ENCODE results near the gene NCR2. TPM values are rescaled to one million over a fixed set of nuclear protein-coding genes. Genes with fewer than 3 reads are reported as not detected.

Gene NCR2
- total and polyA plus RNA-seq, 2 donors (not counting 1 experiment from before 2014, with no cell fraction given), result not detected

DNA sequence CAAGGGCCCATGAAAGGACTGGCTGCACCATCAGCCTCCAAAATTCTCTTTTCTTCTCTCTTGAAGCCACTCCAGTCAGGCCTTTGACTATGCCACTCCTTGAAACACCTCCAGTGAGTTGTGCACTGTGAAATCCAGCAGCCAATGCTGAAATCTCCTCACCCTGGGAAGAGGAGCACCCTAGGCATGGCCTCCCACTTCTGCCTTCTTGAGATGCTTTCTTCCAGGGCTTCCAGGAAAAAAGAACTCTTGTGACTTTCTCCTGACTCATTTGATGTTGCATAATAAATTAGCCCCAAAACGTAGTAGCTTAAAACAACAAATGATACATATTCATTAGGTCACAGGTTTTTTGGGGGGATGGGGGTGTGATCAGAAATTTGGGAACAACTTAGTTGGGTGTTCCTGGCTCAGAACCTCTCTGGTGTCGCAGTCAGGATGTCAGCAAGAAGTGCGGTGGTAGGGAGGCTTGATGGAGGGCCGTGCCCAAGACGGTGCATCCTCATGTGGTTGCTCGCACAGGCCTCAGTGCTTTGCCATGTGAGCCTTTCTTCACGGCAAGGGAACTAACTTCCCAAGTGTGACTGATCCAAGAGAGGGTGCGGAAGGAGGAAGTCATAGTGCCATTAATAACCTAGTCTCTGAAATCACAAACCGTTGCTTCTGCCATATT is 12.1 kb downstream of the NCR2 start:
- Histone ChIP-seq H2AFZ (ENCODE audit: insufficient read depth, low read depth, low read length, poor library complexity, severe bottlenecking) (no peak overlapping the region), H3K4me3 (ENCODE audit: control extremely low read depth in 1 of 5, extremely low read depth in 1 of 5, insufficient read depth in 1 of 5, low read depth in 2 of 5, low read length in 4 of 5) (no peak overlapping the region), H3K36me3 (replicated peaks in 1 of 2; ENCODE audit: control extremely low read depth in 1 of 2, control insufficient read depth in 1 of 2, extremely low read depth in 1 of 2, insufficient read depth in 2 of 2, low read length in 1 of 2) (no peaks in the 10 kb centered on the region), H3K79me2 (ENCODE audit: control insufficient read depth, insufficient read depth, low read length) (no peaks in the 10 kb centered on the region), H3K27ac (ENCODE audit: low read length in 2 of 2) (no peak overlapping the region), H4K20me1 (ENCODE audit: control insufficient read depth, insufficient read depth, low read length, poor library complexity, severe bottlenecking) (no peaks in the 10 kb centered on the region), H3K9ac (ENCODE audit: low read length) (no peak overlapping the region), H3K4me2 (replicated peaks; ENCODE audit: low read depth, low read length, poor library complexity, severe bottlenecking) (no peak overlapping the region), H3K9me3 (ENCODE audit: control extremely low read depth in 1 of 3, control insufficient read depth in 2 of 3, insufficient read depth in 1 of 3, low read length in 2 of 3) (peaks cover 0 to 7% (median 0%) of the 10 kb centered on the region in 3 donors), H3K4me1 (ENCODE audit: control insufficient read depth in 2 of 2, insufficient read depth in 2 of 2, low read length in 2 of 2) (peaks cover 3 to 4% of the 10 kb centered on the region in 2 donors), H3K27me3 (replicated peaks in 1 of 4; ENCODE audit: control extremely low read depth in 1 of 4, control insufficient read depth in 3 of 4, insufficient read depth in 4 of 4, low read length in 3 of 4) (peaks cover 0 to 13% (median 8%) of the 10 kb centered on the region in 4 experiments)
- Mint-ChIP-seq H3K9me3 (ENCODE audit: insufficient read depth) (no peaks in the 10 kb centered on the region), H3K27ac (no peak overlapping the region), H3K27me3 (peaks cover 42% of the 10 kb centered on the region), H3K4me3 (no peak overlapping the region), H3K4me1 (peaks cover 4% of the 10 kb centered on the region)
- no peak for DNase-seq
- CTCF ChIA-PET, result no interaction called here
- POLR2A ChIA-PET, result no interaction called here
- 93% methylated on average over 7 of the region's 9 CpGs for WGBS (ENCODE audit: insufficient coverage)
- ATAC-seq (ENCODE audit: low read depth), result no peak
- intact Hi-C loops (cut with micrococcal nuclease), result no loop called here
- TF ChIP-seq EZH2 (IDR thresholded peaks at IDR 0.05; ENCODE audit: borderline replicate concordance, insufficient read depth, low read depth, low read length, poor library complexity, severe bottlenecking), result no peak
- TF ChIP-seq, protein P1, sequence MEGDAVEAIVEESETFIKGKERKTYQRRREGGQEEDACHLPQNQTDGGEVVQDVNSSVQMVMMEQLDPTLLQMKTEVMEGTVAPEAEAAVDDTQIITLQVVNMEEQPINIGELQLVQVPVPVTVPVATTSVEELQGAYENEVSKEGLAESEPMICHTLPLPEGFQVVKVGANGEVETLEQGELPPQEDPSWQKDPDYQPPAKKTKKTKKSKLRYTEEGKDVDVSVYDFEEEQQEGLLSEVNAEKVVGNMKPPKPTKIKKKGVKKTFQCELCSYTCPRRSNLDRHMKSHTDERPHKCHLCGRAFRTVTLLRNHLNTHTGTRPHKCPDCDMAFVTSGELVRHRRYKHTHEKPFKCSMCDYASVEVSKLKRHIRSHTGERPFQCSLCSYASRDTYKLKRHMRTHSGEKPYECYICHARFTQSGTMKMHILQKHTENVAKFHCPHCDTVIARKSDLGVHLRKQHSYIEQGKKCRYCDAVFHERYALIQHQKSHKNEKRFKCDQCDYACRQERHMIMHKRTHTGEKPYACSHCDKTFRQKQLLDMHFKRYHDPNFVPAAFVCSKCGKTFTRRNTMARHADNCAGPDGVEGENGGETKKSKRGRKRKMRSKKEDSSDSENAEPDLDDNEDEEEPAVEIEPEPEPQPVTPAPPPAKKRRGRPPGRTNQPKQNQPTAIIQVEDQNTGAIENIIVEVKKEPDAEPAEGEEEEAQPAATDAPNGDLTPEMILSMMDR (IDR thresholded peaks at IDR 0.05), result no peak

DNA sequence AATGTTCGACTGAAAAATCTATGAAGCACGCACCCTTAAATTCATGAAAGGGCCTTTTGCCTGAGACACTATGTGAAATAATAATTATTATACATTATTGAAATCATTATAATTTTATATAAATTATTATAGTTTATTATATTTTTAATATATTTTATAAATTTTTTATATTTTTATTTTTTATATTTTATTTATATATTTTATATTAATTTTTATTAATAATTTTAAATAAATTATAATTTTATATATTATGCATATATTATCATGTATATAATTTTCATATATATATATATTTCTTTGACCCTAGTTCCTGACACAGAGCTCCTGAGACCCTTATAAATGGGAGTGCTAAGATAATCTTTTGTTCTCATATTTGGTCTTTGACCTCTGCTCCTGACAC is 13.5 kb downstream of the NCR2 start:
- ChIA-PET CTCF (interaction anchor here (1.0 kb wide), 1 partner anchor 257 kb away, joined by 3 read pairs; no protein-coding TSS in a partner anchor), POLR2A (no interaction called here)
- intact Hi-C loops (cut with micrococcal nuclease), result no loop called here
- ATAC-seq (ENCODE audit: low read depth) (no peak), DNase-seq (no peak)
- TF ChIP-seq, protein P1 (IDR thresholded peaks at IDR 0.05), result no peak
- TF ChIP-seq EZH2 (IDR thresholded peaks at IDR 0.05; ENCODE audit: borderline replicate concordance, insufficient read depth, low read depth, low read length, poor library complexity, severe bottlenecking), result no peak
- H3K9me3 Mint-ChIP-seq (ENCODE audit: insufficient read depth), result no peaks in the 10 kb centered on the region
- Histone ChIP-seq H3K27me3 (replicated peaks in 1 of 4; ENCODE audit: control extremely low read depth in 1 of 4, control insufficient read depth in 3 of 4, insufficient read depth in 4 of 4, low read length in 3 of 4) (peaks cover 0 to 19% (median 8%) of the 10 kb centered on the region in 4 experiments), H2AFZ (ENCODE audit: insufficient read depth, low read depth, low read length, poor library complexity, severe bottlenecking) (no peak overlapping the region), H3K27ac (ENCODE audit: low read length in 2 of 2) (no peak overlapping the region), H3K4me2 (replicated peaks; ENCODE audit: low read depth, low read length, poor library complexity, severe bottlenecking) (no peak overlapping the region), H4K20me1 (ENCODE audit: control insufficient read depth, insufficient read depth, low read length, poor library complexity, severe bottlenecking) (no peaks in the 10 kb centered on the region), H3K4me3 (ENCODE audit: control extremely low read depth in 1 of 5, extremely low read depth in 1 of 5, insufficient read depth in 1 of 5, low read depth in 2 of 5, low read length in 4 of 5) (no peak overlapping the region), H3K36me3 (replicated peaks in 1 of 2; ENCODE audit: control extremely low read depth in 1 of 2, control insufficient read depth in 1 of 2, extremely low read depth in 1 of 2, insufficient read depth in 2 of 2, low read length in 1 of 2) (no peaks in the 10 kb centered on the region), H3K9ac (ENCODE audit: low read length) (no peak overlapping the region), H3K4me1 (ENCODE audit: control insufficient read depth in 2 of 2, insufficient read depth in 2 of 2, low read length in 2 of 2) (peaks cover 3 to 4% of the 10 kb centered on the region in 2 donors), H3K79me2 (ENCODE audit: control insufficient read depth, insufficient read depth, low read length) (no peaks in the 10 kb centered on the region), H3K9me3 (ENCODE audit: control extremely low read depth in 1 of 3, control insufficient read depth in 2 of 3, insufficient read depth in 1 of 3, low read length in 2 of 3) (peaks cover 0 to 7% (median 0%) of the 10 kb centered on the region in 3 donors)
- H3K4me3 Mint-ChIP-seq, result no peak overlapping the region
- peaks cover 4% of the 10 kb centered on the region for H3K4me1 Mint-ChIP-seq
- peaks cover 46% of the 10 kb centered on the region for H3K27me3 Mint-ChIP-seq
- no CpG with 5 or more reads among the region's 2 CpGs for WGBS (ENCODE audit: insufficient coverage)
- H3K27ac Mint-ChIP-seq, result no peak overlapping the region

Measured in B cell (primary cell).